ENCODE measurements around the gene MYOM1.

MYOM1 gene

DNA sequence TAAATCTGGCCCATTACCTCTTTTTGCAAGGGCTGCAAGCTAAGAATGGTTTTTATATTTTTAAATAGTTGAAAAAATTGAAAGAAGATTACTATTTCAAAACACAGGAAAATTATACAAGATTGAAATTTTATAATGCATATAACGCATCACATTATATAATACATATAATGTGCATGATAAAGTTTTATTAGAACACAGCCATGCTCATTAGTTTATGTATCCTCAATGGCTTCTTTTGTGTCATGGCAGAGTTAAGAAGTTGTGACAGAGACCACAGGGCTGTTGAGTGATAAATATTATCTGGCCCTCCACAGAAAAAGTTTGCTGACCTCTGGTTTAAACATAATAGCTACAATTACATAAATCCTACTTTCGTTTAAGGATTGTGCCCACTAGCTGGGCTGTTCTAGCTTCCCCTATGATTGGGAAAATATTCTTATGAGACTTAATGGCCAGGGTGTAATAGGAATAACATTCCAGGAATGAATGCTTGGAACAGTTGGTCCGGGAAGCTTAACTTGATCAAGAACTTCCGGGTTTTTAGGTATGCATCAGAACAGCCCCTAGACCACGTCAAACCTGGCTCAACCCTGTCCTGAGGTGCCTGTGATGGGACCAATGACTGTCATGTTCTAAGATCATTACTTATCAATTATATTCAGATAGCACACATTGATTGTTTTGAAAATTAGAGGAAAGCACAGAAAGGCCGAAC lies 108.1 kb downstream of the MYOM1 start:
- no peaks in the 10 kb centered on the region for H3K9me3 ChIP-seq
- no peaks in the 10 kb centered on the region for H3K4me1 ChIP-seq
- H3K27me3 ChIP-seq = no peaks in the 10 kb centered on the region
- H3K36me3 ChIP-seq = no peaks in the 10 kb centered on the region
- no peak for DNase-seq
- TF ChIP-seq CTCF (IDR thresholded peaks at IDR 0.05; ENCODE audit: low read depth, low read length) = no peak
- no peak overlapping the region for H3K4me3 ChIP-seq (ENCODE audit: low read depth, low read length)

DNA sequence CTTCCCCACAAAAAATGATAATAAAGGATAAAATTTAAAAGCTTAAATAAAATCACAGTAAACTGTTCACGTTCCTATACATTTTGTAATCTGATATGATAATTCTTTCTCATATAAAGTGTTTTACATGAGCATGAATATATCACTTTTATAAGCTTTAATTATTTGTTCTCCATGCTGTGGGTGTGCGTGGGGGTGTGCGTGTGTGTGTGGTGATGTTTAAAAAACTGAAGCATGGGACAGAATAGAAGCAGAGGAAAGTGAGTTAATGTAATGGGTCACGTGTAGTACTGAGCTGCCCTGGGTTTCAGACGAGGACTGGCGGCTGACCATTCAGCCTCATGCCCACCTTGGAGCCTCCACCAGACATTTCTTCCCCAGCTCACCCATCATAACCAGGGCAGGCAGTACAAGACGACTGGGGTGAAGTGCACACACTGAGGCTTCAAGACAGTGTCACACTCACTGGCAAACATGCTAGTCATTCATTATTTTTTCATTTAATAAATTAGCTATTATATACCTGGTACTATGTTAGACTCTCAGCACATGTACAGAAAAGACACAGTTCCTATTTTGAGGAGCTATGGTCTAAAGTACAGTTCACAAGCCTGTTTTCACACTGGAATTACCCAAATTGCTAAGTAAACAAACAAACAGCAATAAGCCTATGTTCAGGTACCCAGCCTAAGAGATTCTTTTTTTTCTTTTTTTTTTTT lies 109.6 kb downstream of the MYOM1 start:
- Histone ChIP-seq H3K9me3 (no peaks in the 10 kb centered on the region), H3K27me3 (no peaks in the 10 kb centered on the region), H3K36me3 (no peaks in the 10 kb centered on the region), H3K4me3 (ENCODE audit: low read depth, low read length) (no peak overlapping the region), H3K4me1 (no peaks in the 10 kb centered on the region)
- no peak for DNase-seq
- TF ChIP-seq CTCF (IDR thresholded peaks at IDR 0.05; ENCODE audit: low read depth, low read length) = no peak

DNA sequence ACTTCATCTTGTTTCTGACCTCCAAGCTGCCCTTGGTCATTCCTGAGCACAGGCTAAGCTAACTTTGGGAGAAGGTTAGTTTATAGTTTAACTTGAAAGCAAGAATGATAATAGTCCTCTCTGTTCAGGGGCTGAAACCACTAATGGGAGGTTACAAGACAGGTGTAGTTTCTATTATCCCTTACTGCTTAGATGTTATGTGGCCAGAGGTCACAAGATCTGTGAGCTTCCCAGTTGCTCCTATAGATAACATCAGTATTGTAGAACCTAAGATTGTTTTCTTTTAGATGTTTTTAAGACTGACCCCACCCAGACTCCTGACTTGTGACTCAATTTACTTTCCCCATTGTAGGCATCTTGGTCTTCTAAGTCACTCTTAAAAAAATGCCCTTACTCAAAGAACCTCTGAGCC lies 112.0 kb downstream of the MYOM1 start:
- H3K9me3 ChIP-seq = no peaks in the 10 kb centered on the region
- TF ChIP-seq CTCF (IDR thresholded peaks at IDR 0.05; ENCODE audit: low read depth, low read length) = no peak
- DNase-seq = no peak
- no peaks in the 10 kb centered on the region for H3K4me1 ChIP-seq
- H3K36me3 ChIP-seq = no peaks in the 10 kb centered on the region
- no peaks in the 10 kb centered on the region for H3K27me3 ChIP-seq
- no peak overlapping the region for H3K4me3 ChIP-seq (ENCODE audit: low read depth, low read length)

DNA sequence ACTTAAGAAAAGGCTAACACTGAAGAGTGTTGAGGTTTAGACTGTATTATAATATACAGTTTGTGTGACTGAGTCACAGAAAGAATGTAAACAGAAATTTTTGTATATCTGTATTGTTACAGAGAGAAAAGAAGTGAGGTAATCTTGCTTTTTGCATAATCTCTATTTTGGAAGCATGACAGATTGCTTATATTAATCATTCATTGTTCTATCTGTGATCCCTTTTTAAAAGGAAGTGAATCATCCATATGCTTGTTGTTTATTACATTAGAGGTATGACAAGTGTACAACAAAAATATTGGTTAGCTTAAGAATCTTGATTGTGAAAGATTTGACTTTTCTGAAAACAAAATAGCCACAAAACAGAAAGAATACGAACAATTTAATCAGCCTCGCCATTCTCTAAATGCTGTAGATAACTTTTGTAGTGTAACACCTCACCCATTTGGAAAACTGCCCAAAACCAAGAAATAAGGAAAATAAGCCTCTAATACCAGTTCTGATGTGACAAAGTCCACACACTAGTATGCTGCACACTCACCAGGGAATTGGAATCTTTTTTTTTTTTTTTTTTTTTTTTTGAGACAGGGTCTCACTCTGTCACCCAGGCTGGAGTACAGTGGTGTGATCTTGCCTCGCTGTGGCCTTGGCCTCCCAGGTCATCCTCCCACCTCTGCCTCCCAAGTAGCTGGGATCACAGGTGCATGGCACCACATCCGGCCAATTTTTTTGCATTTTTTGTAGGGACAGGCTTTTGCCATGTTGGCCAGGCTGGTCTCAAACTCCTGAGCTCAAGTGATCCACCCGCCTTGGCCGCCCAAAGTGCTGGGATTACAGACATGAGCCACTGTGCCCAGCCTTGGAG lies 115.3 kb downstream of the MYOM1 start:
- H3K9me3 ChIP-seq = no peaks in the 10 kb centered on the region
- H3K4me1 ChIP-seq = no peaks in the 10 kb centered on the region
- H3K27me3 ChIP-seq = no peaks in the 10 kb centered on the region
- no peaks in the 10 kb centered on the region for H3K36me3 ChIP-seq
- DNase-seq = no peak
- TF ChIP-seq CTCF (IDR thresholded peaks at IDR 0.05; ENCODE audit: low read depth, low read length) = no peak
- H3K4me3 ChIP-seq (ENCODE audit: low read depth, low read length) = no peak overlapping the region

- H3K9me3 ChIP-seq = no peaks in the 10 kb centered on the region
- no peak for TF ChIP-seq CTCF (IDR thresholded peaks at IDR 0.05; ENCODE audit: low read depth, low read length)
- no peaks in the 10 kb centered on the region for H3K27me3 ChIP-seq
- no peaks in the 10 kb centered on the region for H3K4me1 ChIP-seq
- DNase-seq = peak; percentile 8
- no peaks in the 10 kb centered on the region for H3K36me3 ChIP-seq
- no peak overlapping the region for H3K4me3 ChIP-seq (ENCODE audit: low read depth, low read length)
Observed at GRCh38 chr18:3103576-3103975, 116.2 kb downstream of the MYOM1 start.

Measured in BE2C (cell line).